H1 (cell line): ENCODE results near the gene DNAJC2. TPM values are rescaled to one million over a fixed set of nuclear protein-coding genes. Genes with fewer than 3 reads are reported as not detected.

Experiments
- CTCF ChIA-PET: fragments of 300-600 bp; sonication (Branson Sonifier 250); formaldehyde crosslinking; loops from one replicate; lab custom pipeline; 2021; ENCODE audit not compliant: partially characterized antibody; lab: Charles Lee
- POLR2A ChIA-PET: fragments of 300-600 bp; sonication (Branson Sonifier 250); formaldehyde crosslinking; loops from one replicate; lab custom pipeline; 2021; ENCODE audit warnings: inconsistent platforms; ENCODE audit not compliant: partially characterized antibody; lab: Charles Lee
- DNase-seq, 2 experiments: peaks; one replicate each; pipeline versions ENCODE4 v3.0.0 to v3.0.0-alpha.2; 2010 to 2022; ENCODE audit warnings: low spot score in 2 of 2, low read depth in 1 of 2, mixed read lengths in 1 of 2
- FAIRE-seq: peaks from 2 replicates; lab custom pipeline; 2011; peaks lifted over from hg19 to GRCh38; lab: Jason Lieb, UNC
- H2AFZ ChIP-seq: 2 replicates; pipeline ENCODE4 v1.8.1; 2012; ENCODE audit warnings: low read length, inconsistent platforms
- H2AK5ac ChIP-seq: 2 replicates; pipeline ENCODE4 v1.6.1; 2013; ENCODE audit warnings: low read depth, low read length
- H2BK120ac ChIP-seq: replicated peaks from 2 replicates; pipeline ENCODE3; 2013; ENCODE audit warnings: low read depth, low read length, inconsistent platforms
- H2BK12ac ChIP-seq: 2 replicates; pipeline ENCODE4 v1.6.1; 2013; ENCODE audit warnings: low read depth, low read length
- H2BK15ac ChIP-seq: 2 replicates; pipeline ENCODE4 v1.6.1; 2013; ENCODE audit warnings: low read length
- H2BK20ac ChIP-seq: 2 replicates; pipeline ENCODE4 v1.6.1; 2013; ENCODE audit warnings: low read length
- H2BK5ac ChIP-seq: 2 replicates; pipeline ENCODE4 v1.6.1; 2013; ENCODE audit warnings: low read depth, low read length
- H3K14ac ChIP-seq: 2 replicates; pipeline ENCODE4 v1.6.1; 2013; ENCODE audit warnings: inconsistent platforms; ENCODE audit not compliant: insufficient read length
- H3K18ac ChIP-seq: 2 replicates; pipeline ENCODE4 v1.6.1; 2013; ENCODE audit warnings: low read length; ENCODE audit errors: extremely low read depth
- H3K23ac ChIP-seq: 2 replicates; pipeline ENCODE4 v1.6.1; 2013; ENCODE audit warnings: inconsistent platforms; ENCODE audit not compliant: insufficient read length
- H3K23me2 ChIP-seq: 2 replicates; pipeline ENCODE4 v1.6.1; 2013; ENCODE audit warnings: low read depth, low read length
- H3K27ac ChIP-seq: 2 replicates; pipeline ENCODE4 v1.6.1; 2011; ENCODE audit warnings: low read depth, low read length, inconsistent platforms
- H3K27me3 ChIP-seq, 4 experiments: replicated peaks in 1 of 4; 1 replicate in 1 of 4; 2 replicates in 3 of 4; pipeline versions ENCODE4 v1.6.1 to v1.8.1; 2011 to 2013; ENCODE audit warnings: low read length in 3 of 4, mild to moderate bottlenecking in 3 of 4, inconsistent platforms in 2 of 4, mixed read lengths in 2 of 4, moderate library complexity in 1 of 4; ENCODE audit not compliant: control insufficient read depth in 3 of 4, insufficient read depth in 3 of 4; ENCODE audit errors: extremely low read depth in 1 of 4
- H3K36me3 ChIP-seq, 4 experiments: 2 replicates each; pipeline versions ENCODE4 v1.6.1 to v1.8.1; 2011 to 2013; ENCODE audit warnings: mild to moderate bottlenecking in 4 of 4, low read length in 3 of 4, moderate library complexity in 2 of 4, control low read depth in 1 of 4, inconsistent platforms in 1 of 4; ENCODE audit not compliant: insufficient read depth in 4 of 4, control insufficient read depth in 2 of 4
- H3K4ac ChIP-seq: replicated peaks from 2 replicates; pipeline ENCODE3; 2013; ENCODE audit warnings: low read length, low read depth, mixed read lengths, inconsistent platforms; ENCODE audit not compliant: insufficient read length
- H3K4me1 ChIP-seq, 4 experiments: replicated peaks in 1 of 4; 1 replicate in 1 of 4; 2 replicates in 3 of 4; pipeline versions ENCODE4 v1.6.1 to v1.8.1; 2011 to 2013; ENCODE audit warnings: low read length in 3 of 4, inconsistent platforms in 2 of 4, mixed read lengths in 1 of 4; ENCODE audit not compliant: insufficient read depth in 4 of 4, control insufficient read depth in 3 of 4
- H3K4me2 ChIP-seq, 2 experiments: 2 replicates each; pipeline versions ENCODE4 v1.6.1 to v1.8.1; 2011 to 2013; ENCODE audit warnings: low read depth in 2 of 2, low read length in 2 of 2, control low read depth in 1 of 2, inconsistent platforms in 1 of 2, mild to moderate bottlenecking in 1 of 2; ENCODE audit not compliant: insufficient read depth in 1 of 2
- H3K4me3 ChIP-seq, 4 experiments: fragments of 200-600, 300-600 bp in 1 of 4; sonication (generic), shearing (Covaris generic), sonication (Bioruptor Twin) in 1 of 4; 2 replicates each; pipeline versions ENCODE4 v1.5.1 to v1.8.1; 2011 to 2016; ENCODE audit warnings: low read length in 4 of 4, low read depth in 3 of 4, control low read depth in 2 of 4, inconsistent platforms in 2 of 4, mild to moderate bottlenecking in 2 of 4, mixed read lengths in 1 of 4, moderate library complexity in 1 of 4; ENCODE audit not compliant: insufficient read depth in 2 of 4; ENCODE audit errors: extremely low read depth in 1 of 4
- H3K56ac ChIP-seq: replicated peaks from 2 replicates; pipeline ENCODE3; 2013; ENCODE audit warnings: low read depth, mild to moderate bottlenecking, mixed read lengths, low read length, inconsistent platforms; ENCODE audit not compliant: insufficient read length
- H3K79me1 ChIP-seq: 2 replicates; pipeline ENCODE4 v1.6.1; 2013; ENCODE audit warnings: low read depth, low read length, control low read depth
- H3K79me2 ChIP-seq, 2 experiments: 2 replicates each; pipeline versions ENCODE4 v1.6.1 to v1.8.1; 2012 to 2013; ENCODE audit warnings: low read length in 2 of 2, mild to moderate bottlenecking in 2 of 2, inconsistent platforms in 1 of 2; ENCODE audit not compliant: insufficient read depth in 2 of 2, control insufficient read depth in 1 of 2
- H3K9ac ChIP-seq, 4 experiments: replicated peaks in 1 of 4; 1 replicate in 1 of 4; 2 replicates in 3 of 4; pipeline versions ENCODE4 v1.6.1 to v1.8.1; 2011 to 2013; ENCODE audit warnings: low read depth in 3 of 4, low read length in 3 of 4, control low read depth in 2 of 4, mild to moderate bottlenecking in 2 of 4, moderate library complexity in 2 of 4, inconsistent platforms in 1 of 4; ENCODE audit errors: extremely low read depth in 1 of 4
- H3K9me3 ChIP-seq, 2 experiments: 2 replicates each; pipeline versions ENCODE4 v1.6.1 to v1.8.1; 2012 to 2013; ENCODE audit warnings: mild to moderate bottlenecking in 2 of 2, moderate library complexity in 2 of 2, control low read depth in 1 of 2, inconsistent platforms in 1 of 2, low read depth in 1 of 2, low read length in 1 of 2, mixed read lengths in 1 of 2; ENCODE audit not compliant: insufficient read depth in 2 of 2
- H4K20me1 ChIP-seq, 2 experiments: replicated peaks in 1 of 2; 2 replicates each; pipeline versions ENCODE3 to v1.8.1; 2011 to 2013; ENCODE audit warnings: inconsistent platforms in 2 of 2, low read length in 2 of 2, mild to moderate bottlenecking in 1 of 2; ENCODE audit not compliant: insufficient read depth in 2 of 2, control insufficient read depth in 1 of 2
- H4K5ac ChIP-seq: 2 replicates; pipeline ENCODE4 v1.6.1; 2013; ENCODE audit warnings: low read length, low read depth, mixed read lengths, inconsistent platforms; ENCODE audit not compliant: insufficient read length
- H4K8ac ChIP-seq: 2 replicates; pipeline ENCODE4 v1.8.0; 2013; ENCODE audit warnings: mild to moderate bottlenecking, moderate library complexity, low read length, inconsistent platforms; ENCODE audit not compliant: insufficient read depth; ENCODE audit errors: extremely low read depth
- H4K91ac ChIP-seq: replicated peaks from 2 replicates; pipeline ENCODE3; 2013; ENCODE audit warnings: low read length, mixed read lengths, inconsistent platforms; ENCODE audit not compliant: insufficient read length
- BRCA1 ChIP-seq: IDR thresholded peaks from 2 replicates; pipeline ENCODE4 v1.6.1; 2012; ENCODE audit warnings: low read depth, low read length, improper control_type of control experiment
- CBX8 ChIP-seq: fragments of 300-800, 300-1000 bp; sonication (generic); IDR thresholded peaks from 2 replicates; pipeline ENCODE4 v1.7.1; 2016; ENCODE audit warnings: low read depth, low read length, borderline replicate concordance
- CTBP2 ChIP-seq: IDR thresholded peaks from 2 replicates; pipeline ENCODE4 v1.7.0; 2011; ENCODE audit warnings: borderline replicate concordance, mild to moderate bottlenecking, moderate library complexity, mixed read lengths, low read length; ENCODE audit not compliant: insufficient read depth, insufficient read length
- EP300 ChIP-seq, 2 experiments: IDR thresholded peaks; 1 replicate in 1 of 2; 2 replicates in 1 of 2; pipeline ENCODE4 v1.6.1; 2011 to 2012; ENCODE audit warnings: low read depth in 2 of 2, low read length in 2 of 2, mild to moderate bottlenecking in 2 of 2, borderline replicate concordance in 1 of 2, inconsistent platforms in 1 of 2, moderate library complexity in 1 of 2
- EZH2 ChIP-seq: fragments of 200-600 bp; sonication (generic); IDR thresholded peaks from 2 replicates; pipeline ENCODE4 v1.7.1; 2012; ENCODE audit warnings: low read depth, mild to moderate bottlenecking, moderate library complexity, low read length, inconsistent platforms; ENCODE audit not compliant: severe bottlenecking
- JUN ChIP-seq: IDR thresholded peaks from 2 replicates; pipeline ENCODE4 v1.6.1; 2011; ENCODE audit warnings: low read depth, mild to moderate bottlenecking, improper control_type of control experiment, low read length
- MAFK ChIP-seq: IDR thresholded peaks from 2 replicates; pipeline ENCODE4 v1.6.1; 2012; ENCODE audit warnings: low read depth, mild to moderate bottlenecking, improper control_type of control experiment, low read length
- RXRA ChIP-seq: IDR thresholded peaks from 2 replicates; pipeline ENCODE4 v1.6.1; 2011; ENCODE audit warnings: low read depth, mild to moderate bottlenecking, low read length, moderate library complexity; ENCODE audit not compliant: insufficient read depth
- SIN3A ChIP-seq, 2 experiments: IDR thresholded peaks in 1 of 2; conservative IDR thresholded peaks in 1 of 2; 2 replicates each; pipeline ENCODE4 v1.6.1; 2011 to 2012; ENCODE audit warnings: low read length in 2 of 2, improper control_type of control experiment in 1 of 2, low read depth in 1 of 2, mild to moderate bottlenecking in 1 of 2
- SIRT6 ChIP-seq: IDR thresholded peaks from one replicate; pipeline ENCODE4 v1.7.1; 2012; ENCODE audit warnings: low read length, inconsistent platforms
- SRF ChIP-seq: IDR thresholded peaks from 2 replicates; pipeline ENCODE4 v1.6.1; 2011; ENCODE audit warnings: mild to moderate bottlenecking, low read depth, low read length, moderate library complexity
- TEAD4 ChIP-seq: IDR thresholded peaks from 2 replicates; pipeline ENCODE4 v1.6.1; 2012; ENCODE audit warnings: low read depth, low read length, inconsistent platforms, mixed read lengths
- WGBS, 2 experiments: shearing (Covaris generic) in 1 of 2; methylation state at CpG; one replicate each; pipeline versions ENCODE4 v1.1.6 to v1.1.7; 2013 to 2015; ENCODE audit warnings: low lambda C conversion rate in 2 of 2, mixed read lengths in 2 of 2, inconsistent platforms in 1 of 2, low coverage in 1 of 2, missing lambda C conversion rate in 1 of 2; ENCODE audit not compliant: insufficient replicate concordance in 2 of 2, insufficient coverage in 1 of 2, insufficient read length in 1 of 2; ENCODE audit errors: extremely low coverage in 1 of 2, missing lambda C conversion rate in 1 of 2; 5-methylcytosine and 5-hydroxymethylcytosine counted together
- polyA plus RNA-seq, 7 experiments: library from polyadenylated mRNA; depleted of rRNA in 3 of 7; stranded (reverse) in 5 of 7; unstranded in 2 of 7; fragments of >200 nt in 5 of 7; fragments of 200-250 nt in 2 of 7; gene quantifications; 1 replicate in 5 of 7; 2 replicates in 1 of 7; 4 replicates in 1 of 7; pipeline versions ENCODE4 v1.2.1 to v1.2.3, GENCODE V29; 2011 to 2013; ENCODE audit warnings: missing spikeins in 2 of 7, mixed read lengths in 2 of 7
- total RNA-seq: library from RNA; stranded (reverse); fragmentation: NEBNext Ultra II Directional; extraction: Animal tissue kit (Norgen Biotek cat#: 25700); gene quantifications from 2 replicates; pipeline ENCODE4 v1.2.1, GENCODE V29; 2021
- TF ChIP-seq, protein P1 (sequence below): IDR thresholded peaks from 2 replicates; pipeline ENCODE4 v1.6.1; 2012; ENCODE audit warnings: inconsistent platforms

The DNAJC2 gene
- total and polyA plus RNA-seq, 2 of the 8 experiments (the other 6 are each of a cell fraction or from before 2014, with no cell fraction given), result 9.8 to 42.2 TPM

DNA sequence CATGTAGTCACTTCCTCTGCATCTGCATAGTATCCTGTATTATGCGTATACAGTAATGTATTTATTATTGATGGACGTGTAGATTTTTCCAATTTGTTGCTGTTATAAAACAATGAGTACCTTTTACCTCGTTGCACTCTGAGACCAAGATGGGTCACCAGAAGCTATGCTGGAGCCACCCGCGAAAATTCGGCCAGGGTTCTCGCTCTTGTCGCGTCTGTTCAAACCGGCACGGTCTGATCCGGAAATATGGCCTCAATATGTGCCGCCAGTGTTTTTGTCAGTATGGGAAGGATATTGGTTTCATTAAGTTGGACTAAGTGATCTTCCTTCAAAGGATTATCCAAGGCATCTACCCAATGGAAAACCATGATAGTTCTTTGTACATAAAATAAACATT lies 3.9 kb upstream of the DNAJC2 start:
- H3K14ac ChIP-seq, result no peak overlapping the region
- no peak overlapping the region for H2AK5ac ChIP-seq
- H3K36me3 ChIP-seq, result peaks cover 0 to 8% (median 3%) of the 10 kb centered on the region in 4 experiments; a peak in 4 of 8 replicates
- FAIRE-seq (no peak), DNase-seq (no peak)
- no peak overlapping the region for H3K27ac ChIP-seq
- H3K4me3 ChIP-seq, result peak overlapping the region; percentile 84 to 99 (median 96); a peak in 7 of 8 replicates
- peaks cover 8% of the 10 kb centered on the region; the same call in 1 of the 2 replicates for H3K79me1 ChIP-seq
- H3K27me3 ChIP-seq, result no peaks in the 10 kb centered on the region
- peaks cover 8% of the 10 kb centered on the region for H3K23me2 ChIP-seq
- H4K20me1 ChIP-seq, result peaks cover 3 to 5% of the 10 kb centered on the region in 2 experiments
- H4K8ac ChIP-seq, result no peak overlapping the region
- no peak overlapping the region for H3K23ac ChIP-seq
- no peak overlapping the region for H2BK5ac ChIP-seq
- 51% methylated on average over 13 of the region's 13 CpGs; no CpG with 5 or more reads in 1 of the 2 experiments for WGBS, 2 experiments
- H3K56ac ChIP-seq, result no peak overlapping the region
- H3K18ac ChIP-seq, result no peak overlapping the region
- no peak overlapping the region for H2BK15ac ChIP-seq
- H2AFZ ChIP-seq, result no peak overlapping the region
- no peak overlapping the region for H2BK120ac ChIP-seq
- no peak overlapping the region for H4K5ac ChIP-seq
- peaks cover 28 to 71% of the 10 kb centered on the region in 2 experiments for H3K79me2 ChIP-seq
- H3K9me3 ChIP-seq, result no peaks in the 10 kb centered on the region
- no peak overlapping the region for H4K91ac ChIP-seq
- ChIA-PET POLR2A (interaction anchor here (1.1 to 1.4 kb wide), 5 partner anchors 10 to 47 kb away, joined by 3 to 5 read pairs (median 3); no protein-coding TSS in a partner anchor), CTCF (interaction anchor here (1.4 to 1.8 kb wide), 2 partner anchors 17 to 57 kb away, joined by 3 to 8 read pairs; no protein-coding TSS in a partner anchor)
- H3K9ac ChIP-seq, result no peak overlapping the region
- no peak overlapping the region for H2BK20ac ChIP-seq
- H2BK12ac ChIP-seq, result no peak overlapping the region
- H3K4me2 ChIP-seq, result peak overlapping the region; percentile 52 to 71
- H3K4me1 ChIP-seq, result peaks cover 0 to 4% (median 1%) of the 10 kb centered on the region in 4 experiments; a peak in 2 of 7 replicates
- H3K4ac ChIP-seq, result no peak overlapping the region
- no peak for TF ChIP-seq SIRT6
- no peak for TF ChIP-seq CTBP2
- no peak for TF ChIP-seq CBX8
- no peak for TF ChIP-seq RXRA
- TF ChIP-seq SRF, result no peak
- no peak for TF ChIP-seq TEAD4
- no peak for TF ChIP-seq EZH2
- TF ChIP-seq SIN3A (conservative IDR thresholded peaks at IDR 0.05 in 1 of 2, IDR thresholded peaks at IDR 0.05 in 1 of 2; ENCODE audit: low read depth in 1 of 2, low read length in 2 of 2), result no peak
- no peak for TF ChIP-seq BRCA1
- no peak for TF ChIP-seq MAFK
- TF ChIP-seq JUN, result no peak
- TF ChIP-seq, protein P1, sequence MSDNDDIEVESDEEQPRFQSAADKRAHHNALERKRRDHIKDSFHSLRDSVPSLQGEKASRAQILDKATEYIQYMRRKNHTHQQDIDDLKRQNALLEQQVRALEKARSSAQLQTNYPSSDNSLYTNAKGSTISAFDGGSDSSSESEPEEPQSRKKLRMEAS, result no peak
- no peak for TF ChIP-seq EP300 (IDR thresholded peaks at IDR 0.05; ENCODE audit: borderline replicate concordance in 1 of 2, low read depth in 2 of 2, low read length in 2 of 2)
